GM19328 (cell line): Measurements from ENCODE around the gene GOLPH3L.
"Not testable (repeated sequence)": the region's sequence is repeated elsewhere in the genome, so short reads cannot be mapped to it uniquely, and the experiment has no call there.

Source experiments
- ATAC-seq: cut with Tn5 transposase; IDR thresholded peaks from one replicate; pipeline ENCODE4 v1.9.1; 2021; ENCODE audit warnings: mild to moderate bottlenecking, moderate library complexity; ENCODE audit not compliant: unreplicated experiment

The GOLPH3L gene

DNA sequence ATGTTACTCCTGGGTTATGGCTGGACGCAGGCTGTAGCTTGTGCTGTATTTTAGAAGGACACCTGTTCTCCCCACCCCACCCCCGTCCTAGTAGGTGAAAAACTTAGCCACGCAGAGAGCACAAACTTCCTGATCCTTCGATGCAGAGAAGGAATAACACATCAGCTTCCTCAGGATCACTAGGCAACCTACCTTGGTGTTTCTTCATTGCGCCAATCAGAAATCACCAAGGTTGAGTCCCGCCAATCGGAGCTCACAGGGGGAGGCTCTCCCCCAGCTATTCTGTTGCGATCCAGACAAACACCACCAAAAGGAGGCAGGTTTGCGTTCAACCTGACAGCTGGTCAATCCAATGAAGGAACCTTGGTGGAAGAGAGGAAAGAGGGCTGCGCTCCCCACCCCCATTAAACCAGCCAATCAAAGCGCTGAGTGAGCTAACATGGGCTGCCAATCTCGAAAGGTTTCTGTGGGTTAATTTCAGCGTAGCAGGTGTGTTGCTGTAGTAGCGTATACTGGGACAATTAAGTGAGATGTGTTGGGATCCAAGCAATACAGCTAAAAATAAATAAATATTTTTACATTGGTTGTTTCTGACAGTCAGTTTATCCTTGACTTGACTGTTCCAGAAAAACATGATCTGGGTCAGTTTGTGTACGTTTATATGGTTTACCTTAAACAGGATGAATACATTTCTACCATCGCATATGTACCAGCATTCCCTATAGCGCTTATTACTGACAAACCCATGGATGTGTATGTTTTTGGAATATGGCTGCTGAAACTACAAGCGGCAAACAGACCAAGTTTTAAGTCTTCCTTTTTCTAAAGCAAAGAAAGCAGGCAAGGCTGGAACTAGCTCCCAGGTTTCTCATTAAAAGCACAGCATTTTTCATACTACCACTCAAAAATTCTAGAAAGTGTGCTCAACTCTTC, at the start of gene GOLPH3L:
Gene GOLPH3L (minus strand): TSS at position 160 of the 933 bp plus-strand sequence. CDS start 2,316 bp downstream, outside the sequence.
- peak; percentile 98 for ATAC-seq

GRCh38 chr1:150730130-150730721, 33.3 kb upstream of the GOLPH3L start:
- no peak for ATAC-seq

GRCh38 chr1:150724336-150724735, 27.4 kb upstream of the GOLPH3L start:
- ATAC-seq, result no peak

- no peak for ATAC-seq
These were observed 23.7 kb upstream of the GOLPH3L start, which contains the start of gene HORMAD1 for GRCh38 chr1:150720703-150721102. TSS of gene HORMAD1 (minus strand) at chr1:150720895. CDS start at chr1:150719505, 1,390 bp downstream.

GRCh38 chr1:150720098-150720497, 23.1 kb upstream of the GOLPH3L start:
- ATAC-seq, result no peak

GRCh38 chr1:150718225-150718891, 21.4 kb upstream of the GOLPH3L start:
- no peak for ATAC-seq

GRCh38 chr1:150709031-150709430, 12.1 kb upstream of the GOLPH3L start:
- not testable (repeated sequence) for ATAC-seq

- no peak for ATAC-seq
These were observed 11.6 kb upstream of the GOLPH3L start for GRCh38 chr1:150708595-150708994.

DNA sequence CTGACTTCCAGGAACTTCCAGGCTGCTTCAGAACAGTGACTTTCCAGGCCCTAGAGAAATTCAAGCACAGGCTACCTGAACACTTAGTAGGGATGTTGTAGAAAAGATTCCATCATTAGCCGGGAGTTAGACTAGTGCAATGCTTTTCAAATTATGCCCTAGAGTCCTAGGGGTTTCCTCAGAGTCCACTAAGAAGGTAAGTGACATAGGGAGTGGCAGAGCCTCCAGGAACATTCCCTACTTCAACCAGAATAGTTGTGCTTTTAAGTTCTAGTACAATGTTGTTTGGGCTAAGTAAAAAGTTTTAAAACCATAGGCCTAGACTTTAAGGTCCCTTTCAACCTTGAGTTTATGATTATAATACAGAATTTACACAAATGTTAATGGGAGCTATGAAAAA, 9.1 kb upstream of the GOLPH3L start:
- ATAC-seq, result no peak

- no peak for ATAC-seq
These were observed 6.5 kb upstream of the GOLPH3L start for GRCh38 chr1:150703427-150703826.

DNA sequence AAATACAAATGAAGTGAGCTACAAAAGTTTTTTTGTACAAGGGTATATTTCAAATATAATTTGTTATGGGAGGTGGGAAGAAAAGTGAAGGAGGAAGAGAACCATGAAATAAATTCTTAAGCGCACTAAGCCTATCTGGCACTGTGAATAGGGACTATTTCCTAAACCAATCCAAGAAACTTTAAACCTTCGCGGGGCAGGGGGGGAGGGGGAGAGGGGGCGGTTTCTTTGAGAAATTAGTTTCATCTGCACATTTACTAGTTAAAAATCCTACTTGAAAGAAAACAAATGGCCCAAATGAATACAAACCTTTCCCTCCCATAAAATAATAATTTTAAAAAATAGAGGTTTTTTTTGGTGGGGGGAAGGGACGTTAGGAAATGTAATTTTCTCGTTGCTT, 364 bp downstream of the GOLPH3L start:
- no peak for ATAC-seq

- ATAC-seq, result no peak
These were observed 792 bp downstream of the GOLPH3L start for GRCh38 chr1:150696162-150696561.

DNA sequence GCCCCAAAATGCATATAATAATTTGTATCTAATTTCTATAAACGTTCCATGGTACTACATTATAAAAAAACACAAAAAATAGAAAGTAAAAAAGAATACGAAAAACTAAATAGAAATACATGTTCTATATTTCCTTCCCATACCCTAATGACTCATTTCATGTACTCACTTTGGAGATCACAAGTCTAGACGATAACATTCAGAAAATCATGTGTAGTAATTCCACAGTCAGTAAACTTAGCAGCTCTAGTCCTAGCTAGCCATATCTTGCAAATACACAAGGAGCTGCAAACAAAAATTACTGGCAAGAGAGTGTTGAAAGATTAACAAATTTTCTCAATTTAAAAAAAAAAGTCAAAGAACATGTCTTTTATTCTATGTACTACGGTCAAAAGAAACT, 1.4 kb downstream of the GOLPH3L start:
- ATAC-seq, result no peak

GRCh38 chr1:150692720-150693119, 4.2 kb downstream of the GOLPH3L start:
- ATAC-seq, result no peak

GRCh38 chr1:150688763-150689162, 8.2 kb downstream of the GOLPH3L start:
- ATAC-seq, result no peak

- ATAC-seq, result no peak
These were observed 10.7 kb downstream of the GOLPH3L start for GRCh38 chr1:150686275-150686674.

DNA sequence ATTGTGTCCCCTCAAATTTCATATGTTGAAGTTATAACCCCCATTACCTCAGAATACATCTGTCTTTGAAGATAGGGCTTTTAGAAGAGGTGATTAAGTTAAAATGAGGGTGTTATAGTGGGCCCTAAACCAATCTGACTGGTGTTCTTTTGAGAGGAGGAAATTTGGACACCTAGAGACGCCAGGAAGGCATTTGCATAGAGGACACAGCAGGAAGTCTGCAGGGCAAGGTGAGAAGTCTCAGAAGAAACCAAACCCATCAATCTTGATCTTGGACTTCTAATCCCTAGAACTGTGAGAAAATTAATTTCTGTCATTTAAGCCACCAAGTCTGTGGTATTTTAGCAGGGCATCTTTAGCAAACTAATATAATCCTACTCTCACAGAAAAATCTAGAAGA, 13.0 kb downstream of the GOLPH3L start:
- ATAC-seq, result no peak

DNA sequence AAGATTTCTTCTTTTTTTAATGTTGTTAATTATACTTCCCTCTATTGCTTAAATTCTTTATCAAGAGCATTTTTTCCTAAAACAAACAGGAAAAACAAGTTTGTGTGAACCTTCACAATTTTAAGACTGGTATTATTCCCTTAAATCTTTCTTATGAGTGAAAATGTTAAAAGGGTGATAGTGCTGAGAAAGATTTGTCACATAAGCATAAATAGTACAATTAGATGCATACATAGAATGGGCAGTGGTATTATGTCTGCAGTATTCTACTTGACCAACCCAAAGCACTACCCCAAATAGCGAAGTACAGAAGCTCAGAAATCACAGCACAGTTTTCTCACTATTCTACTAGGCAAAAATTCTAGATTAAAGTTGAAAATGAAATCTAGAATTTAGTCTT, 18.0 kb downstream of the GOLPH3L start:
- no peak for ATAC-seq

DNA sequence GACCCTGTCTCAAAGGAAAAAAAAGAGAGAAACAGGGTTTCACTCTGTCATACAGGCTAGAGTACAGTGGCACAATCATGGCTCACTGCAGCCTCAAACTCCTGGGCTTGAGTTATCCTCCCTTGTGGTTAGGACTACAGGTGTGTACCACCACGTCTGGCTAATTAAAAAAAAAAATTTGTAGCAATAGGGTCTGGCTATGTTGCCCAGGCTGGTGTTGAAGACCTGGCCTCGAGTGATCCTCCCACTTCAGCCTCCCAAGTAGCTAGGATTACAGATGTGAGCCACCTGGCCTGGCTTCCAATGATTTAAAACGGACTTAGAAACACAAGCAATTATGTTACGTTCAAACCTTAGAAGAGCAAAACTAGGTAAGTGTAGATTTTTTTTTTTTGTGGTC, 22.1 kb downstream of the GOLPH3L start:
- no peak for ATAC-seq

GRCh38 chr1:150663321-150663720, 33.6 kb downstream of the GOLPH3L start:
- no peak for ATAC-seq

- ATAC-seq, result no peak
These were observed 34.1 kb downstream of the GOLPH3L start for GRCh38 chr1:150662811-150663210.

- no peak for ATAC-seq
These were observed 35.8 kb downstream of the GOLPH3L start for GRCh38 chr1:150661156-150661555.
